ENCODE results near the gene TRAPPC2L. TPM values are rescaled to one million over a fixed set of nuclear protein-coding genes. Genes with fewer than 3 reads are reported as not detected.

The TRAPPC2L gene
- total RNA-seq, 1 experiment from 2014 or later: 94.1 TPM

GRCh38 chr16:88900662-88901052 is 43.7 kb downstream of the TRAPPC2L start:
- no peak overlapping the region for H2AFZ ChIP-seq (ENCODE audit: low read depth, low read length, poor library complexity, severe bottlenecking)
- H3K9me2 ChIP-seq (ENCODE audit: insufficient read depth): no peaks in the 10 kb centered on the region
- intact Hi-C loops (cut with micrococcal nuclease): no loop called here
- H3K79me2 ChIP-seq (ENCODE audit: insufficient read depth, low read length): no peaks in the 10 kb centered on the region
- TF ChIP-seq RAD21 (IDR thresholded peaks at IDR 0.05; ENCODE audit: low read depth) (no peak), ZNF274 (IDR thresholded peaks at IDR 0.05; ENCODE audit: low read depth, low read length) (no peak), POLR2A (IDR thresholded peaks at IDR 0.05; ENCODE audit: borderline replicate concordance, extremely low read depth, insufficient read depth, insufficient read length) (no peak), EGR1 (IDR thresholded peaks at IDR 0.05; ENCODE audit: low read depth) (no peak), CTCF (IDR thresholded peaks at IDR 0.05 in 2 of 3, conservative IDR thresholded peaks at IDR 0.05 in 1 of 3; ENCODE audit: borderline replicate concordance in 1 of 3, insufficient read depth in 1 of 3, low read depth in 2 of 3, low read length in 2 of 3) (no peak), CEBPB (IDR thresholded peaks at IDR 0.05; ENCODE audit: low read depth) (no peak), JUND (IDR thresholded peaks at IDR 0.05) (no peak), POLR2AphosphoS5 (IDR thresholded peaks at IDR 0.05; ENCODE audit: low read depth, low read length) (no peak), ELF1 (IDR thresholded peaks at IDR 0.05; ENCODE audit: borderline replicate concordance, low read depth) (no peak), EZH2 (IDR thresholded peaks at IDR 0.05) (no peak), CBX3 (IDR thresholded peaks at IDR 0.05; ENCODE audit: low read depth) (no peak), ATF3 (IDR thresholded peaks at IDR 0.05) (no peak), YY1 (IDR thresholded peaks at IDR 0.05; ENCODE audit: extremely low read depth, insufficient replicate concordance, low read depth, low read length) (no peak), SRF (IDR thresholded peaks at IDR 0.05; ENCODE audit: low read depth) (no peak), MAX (IDR thresholded peaks at IDR 0.05) (no peak), SP1 (IDR thresholded peaks at IDR 0.05; ENCODE audit: low read depth) (no peak), EZH2phosphoT487 (IDR thresholded peaks at IDR 0.05; ENCODE audit: borderline replicate concordance) (no peak), TCF7L2 (IDR thresholded peaks at IDR 0.05; ENCODE audit: borderline replicate concordance, extremely low read depth, insufficient read depth, insufficient read length) (no peak)
- CTCF ChIA-PET: no interaction called here
- H3K9me3 ChIP-seq (ENCODE audit: control insufficient read depth in 1 of 2, insufficient read depth in 1 of 2, low read depth in 1 of 2, low read length in 2 of 2): no peaks in the 10 kb centered on the region
- H3K4me2 ChIP-seq (ENCODE audit: low read length): no peak overlapping the region
- BruUV-seq (replicated peaks): no TSS peak
- no peak for DNase-seq (ENCODE audit: low read depth, low spot score)
- H3K27ac ChIP-seq (ENCODE audit: low read depth, low read length): no peak overlapping the region
- peaks cover under 1 to 11% of the 10 kb centered on the region in 2 experiments; a peak in 3 of 4 replicates for H3K4me1 ChIP-seq (ENCODE audit: control insufficient read depth in 1 of 2, insufficient read depth in 2 of 2, low read length in 2 of 2)
- no peaks in the 10 kb centered on the region for H3K27me3 ChIP-seq (ENCODE audit: insufficient read depth, low read length)
- POLR2A ChIA-PET: no interaction called here
- ATAC-seq: no peak
- H3K4me3 ChIP-seq (replicated peaks in 1 of 2; ENCODE audit: low read depth in 1 of 2, low read length in 2 of 2): no peak overlapping the region
- H3K9ac ChIP-seq (ENCODE audit: low read length): no peak overlapping the region
- RAD21 ChIA-PET (ENCODE audit: low non-redundant PET in 1 of 2, low total read pairs in 2 of 2, uncharacterized antibody in 2 of 2, unreplicated experiment in 2 of 2): no interaction called here
- no peaks in the 10 kb centered on the region; a peak in 1 of 4 replicates for H3K36me3 ChIP-seq (ENCODE audit: control insufficient read depth in 1 of 2, insufficient read depth in 2 of 2, low read length in 2 of 2)
- H4K20me1 ChIP-seq (ENCODE audit: insufficient read depth): no peaks in the 10 kb centered on the region

Data from HCT116 (cell line).